Stimulated activated CD4-positive, alpha-beta T cell treated with anti-CD3 and anti-CD28 coated beads, TNF-alpha, amount 100 ng/mL, for 4 hours (primary cell): ENCODE data around the gene DNAJC11.
"Not testable (repeated sequence)": the region's sequence is repeated elsewhere in the genome, so short reads cannot be mapped to it uniquely, and the experiment has no call there.

Experiments used
- DNase-seq, 3 experiments: peaks; one replicate each; pipeline ENCODE4 v3.0.0-alpha.2; 2020; ENCODE audit warnings: low read depth in 3 of 3

DNAJC11 gene

DNA sequence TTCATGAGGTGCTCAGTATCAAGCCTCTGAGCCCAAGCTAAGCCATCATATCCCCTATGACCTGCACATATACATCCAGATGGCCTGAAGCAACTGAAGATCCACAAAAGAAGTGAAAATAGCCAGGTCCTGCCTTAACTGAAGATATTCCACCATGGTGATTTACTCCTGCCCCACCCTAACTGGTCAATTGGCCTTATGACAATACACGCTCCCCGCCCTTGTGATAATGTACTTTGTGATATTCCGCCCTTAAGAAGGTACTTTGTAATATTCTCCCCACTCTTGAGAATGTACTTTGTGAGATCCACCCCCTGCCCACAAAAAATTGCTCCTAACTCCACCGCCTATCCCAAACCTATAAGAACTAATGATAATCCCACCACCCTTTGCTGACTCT lies 1.7 kb downstream of the DNAJC11 start:
- not testable (repeated sequence) for DNase-seq

DNA sequence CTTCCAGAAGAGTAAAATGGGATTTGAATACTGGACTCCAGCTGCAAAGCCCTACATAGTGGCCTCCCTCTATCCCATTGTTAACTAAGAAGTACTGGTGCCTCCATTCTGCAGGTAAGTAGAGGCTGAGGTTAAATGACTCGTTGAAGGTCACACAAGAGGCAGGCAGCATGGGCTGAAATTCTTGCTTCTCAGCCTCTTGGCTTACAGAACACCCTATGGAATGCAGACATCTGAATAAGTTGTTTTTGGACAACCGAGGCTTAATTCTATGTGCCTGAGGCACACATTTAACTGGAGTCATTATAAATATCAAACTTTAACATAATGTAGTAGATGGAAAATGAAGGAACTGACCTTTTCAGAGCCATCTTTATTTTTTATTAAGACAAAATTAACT lies 5.7 kb downstream of the DNAJC11 start:
- DNase-seq: no peak

DNA sequence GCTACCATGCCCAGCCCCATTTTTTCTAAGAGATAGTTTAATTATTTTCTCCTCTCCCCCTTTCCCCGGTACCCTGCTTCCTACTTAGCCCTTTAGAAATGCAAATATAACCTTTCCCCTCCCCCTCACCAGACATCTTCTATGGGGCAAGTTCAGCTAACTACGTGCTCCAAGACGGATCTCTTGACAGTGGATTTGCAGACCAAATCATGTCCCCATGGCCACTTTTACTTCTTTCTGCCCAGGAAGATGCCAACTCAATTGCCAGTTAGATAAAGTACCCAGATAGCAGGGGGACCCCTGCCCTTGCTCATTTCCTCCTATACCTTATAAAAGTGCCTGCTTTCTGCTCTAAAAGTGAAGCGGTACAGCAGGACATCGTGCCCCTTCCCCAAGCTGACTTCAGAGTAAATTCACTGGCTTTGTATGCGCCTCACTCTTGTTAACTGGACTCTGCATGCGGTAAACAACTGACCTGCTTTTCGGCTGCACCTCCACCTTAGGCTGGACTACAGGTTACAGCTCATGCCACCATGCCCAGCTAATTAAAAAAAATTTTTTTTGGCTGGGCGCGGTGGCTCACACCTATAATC lies 7.4 kb downstream of the DNAJC11 start:
- DNase-seq: no peak

DNA sequence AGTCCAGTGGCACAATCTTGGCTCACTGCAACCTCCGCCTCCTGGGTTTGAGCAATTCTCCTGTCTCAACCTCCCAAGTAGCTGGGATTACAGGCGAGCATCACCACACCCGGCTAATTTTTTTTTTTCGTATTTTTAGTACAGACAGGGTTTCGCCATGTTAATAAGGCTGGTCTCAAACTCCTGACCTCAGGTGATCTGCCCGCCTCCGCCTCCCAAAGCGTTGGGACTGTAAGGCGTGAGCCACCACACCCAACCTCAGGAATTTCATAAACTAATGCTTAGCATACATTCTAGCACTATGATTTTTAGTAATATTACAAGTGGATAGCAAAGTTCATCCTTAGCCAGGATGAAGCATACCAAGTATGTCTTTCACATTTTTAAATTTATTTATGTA lies 8.7 kb downstream of the DNAJC11 start:
- DNase-seq: no peak

DNA sequence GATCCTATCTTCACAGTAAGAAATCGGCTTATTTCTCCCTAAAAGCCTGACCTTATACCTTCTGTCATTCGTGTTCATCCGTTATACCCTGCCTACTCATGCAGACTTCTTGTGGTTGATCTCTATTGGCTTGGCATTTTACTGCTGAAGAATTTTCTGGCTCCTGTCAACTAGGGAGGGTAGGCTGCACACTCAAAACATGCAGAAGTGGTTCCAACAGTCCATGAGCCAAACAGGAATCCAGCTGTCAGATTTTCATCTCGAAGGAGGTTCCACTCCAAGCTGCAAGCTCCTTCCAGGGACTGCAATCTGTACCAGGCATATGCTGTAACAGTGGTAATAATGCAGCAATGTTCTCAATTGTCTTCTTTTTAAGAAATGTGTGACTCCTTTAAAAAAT lies 10.1 kb downstream of the DNAJC11 start:
- DNase-seq: no peak

DNA sequence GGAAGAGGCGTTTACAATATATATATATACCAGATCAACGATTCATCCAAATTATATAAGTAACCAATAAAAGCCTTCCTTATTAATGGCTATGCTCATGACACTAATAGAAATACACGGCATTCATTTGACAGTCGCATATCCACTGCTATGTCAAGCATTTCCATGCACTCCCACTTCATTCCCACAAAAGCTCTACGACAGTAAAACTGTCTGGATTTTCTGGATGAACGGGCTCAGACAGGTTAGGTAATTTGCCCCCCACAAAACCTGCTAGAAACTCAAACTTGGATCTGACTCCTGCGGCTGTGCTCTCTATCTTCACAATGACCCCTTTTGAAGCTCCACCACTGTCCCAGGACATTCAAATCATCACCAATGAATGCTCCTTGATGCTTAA lies 11.4 kb downstream of the DNAJC11 start:
- no peak for DNase-seq

DNA sequence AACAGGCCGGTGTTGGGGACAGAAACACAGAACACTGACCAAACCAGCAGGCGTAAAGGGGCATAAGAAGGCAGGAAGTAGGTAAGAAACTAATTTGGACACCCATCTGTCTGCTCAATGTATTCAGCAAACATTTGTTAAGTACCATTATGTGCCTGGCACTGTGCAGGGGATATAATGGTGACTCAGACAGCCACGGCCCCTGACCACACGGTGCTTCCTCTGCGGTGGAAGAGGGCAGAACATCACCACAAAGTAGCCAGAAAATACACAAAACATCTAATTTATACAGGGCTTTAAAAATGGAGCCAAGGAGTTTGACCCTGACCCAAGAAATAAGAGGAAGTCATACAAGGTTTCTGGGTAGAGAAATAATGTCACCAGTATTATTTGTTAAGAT lies 12.9 kb downstream of the DNAJC11 start:
- no peak for DNase-seq

DNA sequence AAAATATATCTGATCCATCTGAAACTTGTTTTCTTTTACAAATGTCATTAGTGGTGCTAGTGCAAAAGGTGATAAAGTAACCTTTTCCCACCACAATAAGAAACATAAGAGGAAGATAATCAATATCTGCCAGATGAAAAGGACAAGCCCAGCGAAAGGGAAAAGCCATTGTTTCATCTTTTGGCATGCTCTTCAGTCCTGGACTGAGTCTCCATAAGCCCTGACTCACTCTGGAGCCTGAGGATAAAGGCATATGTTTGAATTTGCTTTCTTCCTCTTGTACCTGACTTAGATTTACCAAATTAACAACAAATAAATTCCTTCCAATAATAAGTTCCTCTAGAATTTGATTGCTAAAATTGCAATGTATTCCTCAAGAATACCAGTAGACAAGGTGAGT lies 13.6 kb downstream of the DNAJC11 start:
- no peak for DNase-seq

DNA sequence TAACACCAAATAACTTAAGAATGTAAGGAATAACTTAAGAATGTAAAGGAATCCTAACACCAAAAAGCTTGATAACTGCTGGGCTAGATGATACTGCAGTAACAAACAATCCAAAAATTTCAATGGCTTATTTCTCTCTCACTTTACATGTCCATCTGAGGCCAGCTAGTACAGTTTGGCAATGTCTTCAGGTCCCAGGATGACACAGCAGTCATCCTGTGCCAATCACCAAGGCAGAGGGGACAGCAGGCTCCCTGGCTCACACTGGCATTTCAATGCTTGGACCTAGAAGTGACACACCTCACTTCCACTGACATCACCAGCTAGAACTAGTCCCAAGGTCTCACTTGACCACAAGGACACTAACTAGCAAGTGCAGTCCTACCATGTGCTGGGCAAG lies 15.3 kb downstream of the DNAJC11 start:
- DNase-seq: no peak

DNA sequence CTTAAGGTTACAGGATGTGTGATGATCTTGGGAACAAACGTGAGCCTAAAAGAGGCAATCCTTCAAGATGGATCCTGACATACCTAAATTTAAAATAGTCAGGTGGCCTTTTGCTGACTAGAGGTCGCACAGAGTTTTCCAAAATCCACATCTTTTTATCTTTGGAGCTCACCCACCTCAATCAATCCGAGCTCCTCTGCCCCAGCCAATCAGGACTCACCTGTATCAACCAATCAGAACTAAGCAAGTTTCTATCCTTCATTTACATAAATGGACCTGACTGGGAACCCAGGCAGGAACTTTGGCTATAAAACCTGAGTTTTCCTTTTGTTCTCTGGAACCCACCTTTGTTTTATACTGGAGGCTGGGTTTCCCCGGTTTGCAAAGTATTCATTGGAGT lies 16.2 kb downstream of the DNAJC11 start:
- DNase-seq: no peak

DNA sequence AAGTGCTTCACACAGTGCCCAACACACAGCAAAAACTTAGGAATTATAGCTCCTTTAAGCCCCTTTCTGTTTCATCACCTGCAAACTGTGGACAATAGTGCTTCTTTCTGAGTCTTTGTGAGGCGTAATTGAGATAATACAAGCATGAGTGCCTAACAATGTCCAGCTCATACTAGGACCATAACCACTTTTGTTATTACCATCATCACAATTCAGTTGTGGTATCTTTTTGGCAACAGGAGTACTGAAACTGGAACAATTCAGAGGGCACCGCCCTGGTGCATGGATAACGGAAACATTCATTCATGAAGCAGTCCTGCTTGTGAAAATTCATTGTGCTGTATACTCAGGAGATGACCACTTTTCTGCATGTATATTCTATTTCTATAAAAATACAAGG lies 18.2 kb downstream of the DNAJC11 start:
- DNase-seq: no peak

DNA sequence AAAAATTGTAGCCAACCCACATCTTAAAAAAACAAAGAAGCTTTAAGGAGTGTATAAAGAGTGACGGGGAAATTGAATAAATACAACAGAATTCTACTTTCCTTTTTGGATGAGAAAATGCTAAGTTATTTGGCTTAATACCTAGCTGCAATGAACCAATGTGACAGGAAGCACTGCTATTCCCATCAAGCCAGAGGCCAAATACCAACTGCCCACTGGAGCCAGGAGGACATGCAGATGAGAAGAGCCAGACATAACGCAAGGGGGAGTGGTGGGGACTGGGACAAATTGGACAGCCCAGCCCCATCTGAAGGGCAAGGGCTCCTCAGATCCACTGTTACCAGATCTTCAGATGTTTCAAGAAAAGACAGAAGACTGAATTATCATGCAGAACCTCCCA lies 25.7 kb downstream of the DNAJC11 start:
- no peak for DNase-seq

DNA sequence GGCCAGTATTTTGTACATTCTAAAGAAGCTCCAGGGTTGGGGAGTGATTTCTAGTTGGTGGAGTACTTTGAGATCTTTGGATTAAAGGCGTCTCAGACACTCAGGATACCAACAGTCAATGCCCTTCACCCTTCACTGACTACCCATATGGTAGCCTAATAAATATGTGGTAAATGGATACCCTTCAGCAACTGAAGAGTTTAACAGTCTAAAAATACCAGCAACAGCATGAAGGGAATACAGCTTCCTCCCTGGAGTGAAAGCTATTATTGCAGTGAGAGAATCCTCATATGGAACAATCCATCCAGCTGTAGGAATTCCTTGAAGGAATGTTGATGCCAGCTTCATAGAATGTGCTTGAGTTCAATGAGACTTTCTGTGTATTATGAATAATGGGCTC lies 26.8 kb downstream of the DNAJC11 start:
- no peak for DNase-seq

DNA sequence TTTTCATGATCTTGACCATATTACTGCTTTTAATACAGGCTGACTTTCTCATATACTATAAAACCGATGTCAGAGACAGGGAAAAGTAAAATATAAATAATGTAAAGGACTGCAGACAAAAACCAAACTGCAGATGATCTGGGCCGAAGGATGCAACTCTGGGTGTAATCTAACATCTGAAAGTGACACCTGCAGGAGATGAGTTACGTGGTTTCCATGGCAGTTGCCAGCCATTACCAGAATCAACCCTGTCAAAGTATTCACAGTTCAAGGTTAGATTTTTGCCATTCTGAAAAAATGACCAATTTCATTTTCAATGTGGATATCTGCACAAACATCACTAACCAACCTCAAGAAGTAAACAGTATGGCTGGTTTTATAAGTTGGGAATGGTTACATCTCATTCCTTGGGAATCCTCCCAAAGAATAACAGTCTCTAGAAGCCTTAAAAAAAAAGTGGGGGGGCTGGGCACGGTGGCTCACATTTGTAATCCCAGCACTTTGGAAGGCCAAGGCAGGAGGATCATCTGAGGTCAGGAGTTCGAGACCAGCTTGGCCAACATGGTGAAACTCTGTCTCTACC lies 27.7 kb downstream of the DNAJC11 start:
- no peak for DNase-seq

DNA sequence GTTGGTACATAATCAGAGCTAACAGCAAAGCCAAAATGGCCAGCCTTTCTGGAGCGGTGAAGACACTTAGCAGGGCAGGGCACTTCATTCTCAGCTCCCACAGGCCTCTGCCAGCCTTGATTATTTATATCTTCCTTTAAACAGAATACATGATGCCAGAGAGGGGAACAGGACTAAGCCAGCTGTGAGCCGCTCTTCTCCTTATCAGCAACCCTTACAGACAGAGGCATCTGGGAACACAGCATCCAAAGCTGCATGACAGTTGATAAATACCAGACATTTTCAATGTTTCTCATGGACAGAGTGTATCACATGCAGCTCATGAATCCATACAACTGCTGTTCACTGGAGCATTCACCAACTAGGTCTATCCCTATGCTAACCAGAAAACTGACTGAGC lies 29.1 kb downstream of the DNAJC11 start:
- no peak for DNase-seq

DNA sequence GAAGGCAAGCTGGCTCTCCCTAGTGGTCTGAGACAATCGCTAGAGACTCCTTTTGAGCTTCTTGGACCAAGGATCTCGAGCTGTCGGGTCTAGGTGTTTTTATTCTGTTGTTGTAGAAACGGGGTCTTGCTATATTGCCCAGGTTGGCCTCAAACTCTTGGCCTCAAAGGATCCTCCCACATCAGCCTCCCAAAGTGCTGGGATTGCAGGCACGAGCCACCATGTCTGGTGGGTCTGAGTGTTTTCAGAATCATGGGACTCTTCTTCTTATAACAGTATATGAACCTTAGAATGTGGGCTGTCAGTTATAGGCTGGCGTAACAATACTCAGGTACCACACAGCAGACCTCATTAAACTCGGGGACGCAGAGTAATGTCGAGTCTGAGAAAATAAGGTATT lies 33.1 kb downstream of the DNAJC11 start:
- no peak for DNase-seq

DNA sequence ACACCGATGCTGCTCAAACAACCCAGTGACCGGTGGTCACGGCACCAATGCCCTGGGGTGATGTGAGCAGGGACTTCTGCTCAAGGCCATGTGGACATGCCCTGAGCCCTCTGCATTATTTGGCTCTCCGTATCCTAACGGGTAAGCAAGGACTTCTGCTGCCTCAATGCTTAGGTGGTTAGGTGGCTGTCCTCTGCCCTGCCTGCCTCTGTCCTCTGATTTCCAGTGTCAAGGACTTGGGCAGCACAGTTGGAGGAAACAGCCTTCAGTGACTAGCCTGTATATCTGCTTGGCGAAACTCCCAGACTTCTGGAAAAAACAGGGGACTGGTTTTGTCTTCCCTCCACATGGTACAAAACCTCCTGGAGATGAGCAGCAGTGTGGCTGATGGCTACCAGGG lies 34.5 kb downstream of the DNAJC11 start:
- DNase-seq: no peak

DNA sequence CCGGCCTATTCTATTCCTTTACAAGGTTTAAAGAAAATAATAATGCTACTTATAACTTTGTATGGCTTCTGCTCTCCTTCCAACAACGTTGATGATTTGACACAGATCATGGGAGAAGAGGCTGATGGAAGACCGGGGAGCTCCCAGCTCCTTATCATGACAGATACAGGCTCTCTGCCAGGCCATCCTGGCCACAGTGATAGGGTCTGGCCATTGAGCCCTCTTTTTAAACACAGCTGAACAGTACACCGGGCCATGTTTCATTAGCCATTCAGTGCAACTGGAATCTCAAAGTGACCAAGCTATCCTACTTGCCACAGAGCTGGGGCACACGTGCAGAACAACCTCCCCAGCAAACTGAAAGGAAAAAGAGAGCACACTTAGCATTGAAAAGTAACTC lies 34.9 kb downstream of the DNAJC11 start:
- no peak for DNase-seq

DNA sequence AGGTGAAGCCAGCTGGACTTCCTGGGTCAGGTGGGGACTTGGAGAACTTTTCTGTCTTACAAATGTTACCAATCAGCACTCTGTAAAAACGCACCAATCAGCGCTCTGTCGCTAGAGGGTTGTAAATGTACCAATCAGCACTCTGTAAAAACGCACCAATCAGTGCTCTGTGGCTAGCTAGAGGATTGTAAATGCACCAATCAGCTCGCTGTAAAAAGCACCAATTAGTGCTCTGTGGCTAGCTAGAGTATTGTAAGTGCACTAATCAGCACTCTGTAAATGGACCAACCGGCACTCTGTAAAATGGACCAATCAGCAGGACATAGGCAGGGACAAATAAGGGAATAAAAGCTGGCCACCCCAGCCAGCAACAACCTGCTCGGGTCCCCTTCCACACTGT lies 39.1 kb downstream of the DNAJC11 start:
- not testable (repeated sequence) for DNase-seq

DNA sequence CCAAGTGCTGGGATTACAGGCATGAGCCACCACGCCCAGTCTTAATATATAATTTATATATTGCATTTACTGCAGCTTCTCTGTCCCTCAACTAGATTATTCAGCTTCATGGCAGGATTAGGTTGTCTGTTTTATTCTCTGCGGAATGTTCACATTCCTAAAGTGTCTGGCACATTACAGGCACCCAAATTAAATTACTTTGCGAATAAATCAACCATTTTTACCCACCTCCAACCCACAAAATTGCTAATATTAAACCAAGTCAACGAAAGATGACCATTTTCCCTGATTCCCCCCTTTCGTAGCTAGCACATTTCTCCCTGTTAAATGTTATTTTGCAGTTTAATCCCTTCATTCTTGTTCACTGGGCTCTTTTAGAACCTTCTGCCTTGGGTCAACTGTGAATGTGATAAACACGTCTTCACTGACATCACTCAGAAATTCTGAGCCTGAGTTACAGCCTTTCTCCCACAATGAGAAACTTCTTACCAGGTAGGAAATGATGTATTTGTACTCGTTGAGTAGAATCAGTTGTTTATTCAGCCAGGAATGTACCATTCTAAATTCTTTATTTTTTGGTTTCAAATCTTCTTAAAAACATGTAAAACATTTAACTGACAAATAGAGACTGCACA lies 41.1 kb downstream of the DNAJC11 start:
- DNase-seq: no peak

DNA sequence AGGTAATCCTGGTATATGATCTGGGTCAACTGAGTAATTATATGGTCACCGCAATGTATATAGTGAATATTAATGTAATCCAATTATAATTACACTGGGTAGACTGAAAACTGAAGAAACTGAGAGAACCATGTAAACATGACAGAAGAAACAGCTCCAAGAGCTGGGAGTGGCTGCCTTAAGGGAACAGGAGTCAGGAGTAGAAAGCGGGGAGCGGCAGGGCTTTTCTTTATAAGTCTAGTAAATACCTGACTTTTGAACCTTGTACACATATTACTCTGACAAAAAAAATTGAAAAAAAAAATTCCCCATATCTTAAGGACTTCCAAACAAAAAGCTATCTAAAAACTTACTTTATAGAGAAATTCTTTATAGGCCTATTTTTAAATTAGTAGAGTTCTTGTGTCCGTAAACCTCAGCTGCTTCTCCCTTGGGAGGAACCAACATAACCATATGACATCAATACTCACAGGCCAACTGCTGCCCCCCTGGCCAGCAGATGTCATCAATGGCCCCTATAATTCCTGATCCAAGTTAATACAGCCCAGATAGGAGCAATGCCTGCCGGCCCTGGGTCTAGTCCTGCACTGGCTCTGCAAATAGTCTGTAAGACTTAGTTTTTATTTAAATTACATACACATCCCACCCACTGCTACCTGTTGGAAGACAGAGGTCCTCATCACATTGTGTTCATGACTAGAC lies 43.1 kb downstream of the DNAJC11 start:
- no peak for DNase-seq

DNA sequence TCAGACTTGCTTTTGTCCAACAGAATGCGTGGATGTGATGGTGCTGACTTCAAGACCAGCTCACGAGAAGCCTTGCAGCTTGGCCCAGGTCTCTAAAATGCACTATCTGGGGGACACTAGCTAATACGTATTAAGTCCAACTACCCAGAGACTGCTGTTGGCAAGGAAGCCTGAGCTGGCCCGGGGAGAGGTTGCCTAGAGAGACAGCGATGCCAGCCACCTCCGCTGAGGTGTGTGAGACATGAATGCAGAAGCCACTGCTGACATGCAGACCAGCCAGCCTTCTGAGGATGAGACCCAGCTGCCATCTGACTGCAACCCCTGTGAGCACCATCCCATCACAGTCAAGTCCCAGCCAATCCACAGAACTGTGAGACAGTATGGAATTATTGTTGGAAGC lies 44.5 kb downstream of the DNAJC11 start:
- DNase-seq: no peak
